GM19324 (cell line): ENCODE measurements around the gene SLC22A24.
"Not testable (repeated sequence)": the region's sequence is repeated elsewhere in the genome, so short reads cannot be mapped to it uniquely, and the experiment has no call there.

Experiments used
- ATAC-seq: cut with Tn5 transposase; IDR thresholded peaks from one replicate; pipeline ENCODE4 v1.9.1; 2021; ENCODE audit warnings: mild to moderate bottlenecking, moderate library complexity; ENCODE audit not compliant: unreplicated experiment, low FRiP score

Gene SLC22A24

DNA sequence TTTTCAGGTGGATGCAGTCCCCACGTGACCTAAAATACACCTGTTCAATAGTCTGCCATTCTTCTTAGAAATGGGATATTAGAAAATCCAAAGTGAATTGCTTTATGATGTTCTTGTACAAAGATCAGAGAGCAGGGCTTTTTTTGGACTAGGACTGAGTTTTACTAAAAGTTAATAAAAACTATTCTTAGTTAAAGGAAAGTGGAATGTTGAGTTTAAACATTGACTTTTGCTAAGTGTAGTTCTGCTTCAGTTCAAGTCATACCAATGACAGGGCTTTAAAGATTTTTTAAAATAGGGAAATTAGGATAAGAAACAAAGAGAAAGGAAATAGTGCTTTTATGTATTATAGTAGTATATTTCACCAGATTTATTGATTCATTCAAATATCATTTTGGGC is at the start of gene SLC22A24:
Gene SLC22A24, minus strand, starts transcription at position 101 of the 400 bp plus-strand sequence. CDS start 442 bp downstream, outside the sequence.
- no peak for ATAC-seq

DNA sequence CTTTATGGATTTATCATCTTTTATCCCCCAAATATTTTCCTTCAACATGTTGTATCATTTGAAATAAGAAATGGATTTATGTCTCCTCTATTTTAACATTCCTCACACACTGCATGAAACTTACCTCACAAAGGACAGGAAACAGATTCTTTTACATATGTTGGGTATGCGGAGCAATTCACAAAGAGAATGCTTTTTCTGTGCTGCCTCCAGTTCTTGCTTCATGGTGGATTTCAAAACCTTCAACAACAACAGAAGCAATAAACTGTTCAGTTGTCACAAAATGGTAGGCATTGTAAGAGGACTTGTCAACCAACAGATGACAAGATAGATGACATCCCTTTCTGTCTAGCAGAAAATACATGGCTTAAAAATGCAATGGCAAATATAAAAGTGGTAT is 36.5 kb upstream of the SLC22A24 start:
- ATAC-seq, result no peak

GRCh38 chr11:63179432-63180041 is 35.5 kb upstream of the SLC22A24 start:
- no peak for ATAC-seq

- ATAC-seq, result no peak
Measured at GRCh38 chr11:63177872-63178271, 33.9 kb upstream of the SLC22A24 start.

GRCh38 chr11:63165706-63166310 is 21.8 kb upstream of the SLC22A24 start:
- no peak for ATAC-seq

DNA sequence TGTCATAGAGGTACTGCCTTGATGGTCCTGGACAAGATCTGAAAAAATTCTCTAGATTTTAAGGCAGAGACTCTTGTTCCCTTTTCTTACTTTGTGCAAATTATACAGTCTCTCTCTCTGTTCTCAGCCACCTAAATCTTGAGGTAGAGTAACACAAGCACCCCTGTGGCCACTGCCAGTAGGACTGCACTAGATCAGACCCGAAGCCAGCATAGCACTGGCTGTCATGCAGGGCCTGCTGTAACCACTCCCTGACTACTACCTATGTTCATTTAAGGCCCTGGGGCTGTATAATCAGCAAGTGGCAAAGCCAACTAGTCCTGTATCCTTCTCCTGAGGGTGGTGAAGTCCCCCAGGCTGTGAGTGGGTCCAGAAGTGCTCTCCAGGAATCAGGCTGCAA is 11.8 kb upstream of the SLC22A24 start:
- ATAC-seq, result no peak

DNA sequence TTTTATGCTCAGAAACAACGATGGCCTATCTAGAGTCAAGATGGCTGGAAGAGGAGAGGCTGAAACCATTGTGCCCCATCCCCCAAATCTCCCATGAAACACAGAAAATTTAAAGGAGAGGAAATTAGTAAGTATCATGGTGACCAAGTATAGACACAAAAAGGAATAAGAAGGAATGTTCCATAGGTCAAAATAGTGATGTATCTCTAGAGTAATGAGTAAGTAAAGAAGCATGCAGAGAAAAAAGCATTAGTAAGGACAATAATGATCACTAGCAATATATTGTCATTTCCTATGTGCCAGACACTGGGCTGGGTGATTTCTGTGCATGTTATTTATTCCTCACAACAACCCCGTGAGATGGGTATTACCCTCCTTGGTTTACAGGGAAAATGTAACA is 2.6 kb upstream of the SLC22A24 start:
- no peak for ATAC-seq

DNA sequence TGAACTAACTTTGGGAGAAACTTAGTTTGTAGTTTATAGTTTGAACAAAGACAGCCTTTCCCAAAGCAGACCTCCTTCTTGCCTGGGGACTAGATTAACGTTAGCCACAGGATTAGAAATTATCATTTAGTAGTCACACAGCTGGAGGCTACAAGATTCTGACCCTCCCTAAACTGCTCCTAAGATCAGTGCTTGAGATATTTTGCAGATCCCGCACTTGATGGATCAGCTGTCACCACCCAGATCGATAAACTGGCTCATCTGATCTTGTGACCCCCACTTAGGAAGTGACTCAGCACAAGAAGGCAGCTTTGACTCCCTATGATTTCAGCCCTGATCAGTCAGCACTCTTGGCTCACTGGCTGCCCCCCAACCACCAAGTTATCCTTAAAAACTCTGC is 1.6 kb downstream of the SLC22A24 start:
- no peak for ATAC-seq

GRCh38 chr11:63132985-63133775 is 10.8 kb downstream of the SLC22A24 start:
- no peak for ATAC-seq

DNA sequence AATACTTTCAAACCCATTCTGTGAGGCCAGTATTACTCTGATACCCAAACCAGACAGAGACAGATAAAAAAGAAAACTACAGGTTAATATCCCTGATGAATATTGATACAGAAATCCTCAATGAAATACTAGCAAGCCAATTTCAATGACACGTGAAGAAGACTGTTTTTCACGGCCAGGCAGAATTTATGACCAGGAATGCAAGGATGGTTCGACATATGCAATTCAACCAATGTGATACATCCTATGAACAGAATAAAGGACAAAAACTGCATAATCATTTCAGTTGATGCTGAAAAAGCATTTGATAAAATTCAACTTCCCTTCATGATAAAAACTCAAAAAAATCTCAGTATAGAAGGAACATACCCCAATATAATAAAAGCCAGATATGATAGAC is 44.5 kb downstream of the SLC22A24 start:
- no peak for ATAC-seq

- ATAC-seq, result no peak
Measured at GRCh38 chr11:63080682-63081081, 63.3 kb downstream of the SLC22A24 start.

DNA sequence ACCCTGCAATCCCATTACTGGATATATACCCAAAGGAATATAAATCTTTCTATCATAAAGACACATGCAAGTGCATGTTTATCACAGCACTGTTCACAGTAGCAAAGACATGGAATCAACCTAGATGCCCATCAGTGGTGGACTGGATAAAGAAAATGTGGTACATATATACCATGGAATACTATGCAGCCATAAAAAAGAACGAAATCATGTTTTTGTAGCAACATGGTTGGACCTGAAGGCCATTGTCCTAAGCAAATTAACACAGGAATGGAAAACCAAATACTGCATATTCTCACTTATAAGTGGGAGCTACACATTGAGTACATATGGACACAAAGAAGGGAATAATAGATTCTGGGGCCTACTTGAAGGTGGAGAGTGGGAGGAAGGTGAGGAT is 97.8 kb downstream of the SLC22A24 start:
- ATAC-seq, result not testable (repeated sequence)

DNA sequence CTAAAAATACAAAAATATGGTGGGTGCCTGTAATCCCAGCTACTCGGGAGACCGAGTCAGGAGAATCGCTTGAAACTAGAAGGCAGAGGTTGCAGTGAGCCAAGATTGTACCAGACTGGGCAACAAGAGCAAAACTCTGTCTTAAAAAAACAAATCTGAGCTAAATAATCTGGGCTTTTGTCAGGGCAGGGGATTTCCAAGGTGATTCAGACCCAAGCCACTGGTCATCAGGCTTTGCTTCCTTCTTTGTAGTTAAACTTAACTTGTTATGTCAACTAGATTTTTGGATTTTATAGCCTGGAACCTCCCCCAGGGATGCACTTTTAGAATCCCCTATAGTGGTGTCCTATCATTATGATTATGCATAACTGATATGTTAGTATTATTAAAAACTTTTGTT is 101.4 kb downstream of the SLC22A24 start:
- ATAC-seq, result no peak

GRCh38 chr11:63032457-63032856 is 111.6 kb downstream of the SLC22A24 start:
- ATAC-seq, result no peak
